ENCODE data around the gene NOS3. TPM values are rescaled to one million over a fixed set of nuclear protein-coding genes. Genes with fewer than 3 reads are reported as not detected.

The NOS3 gene
- total and polyA plus RNA-seq, 2 experiments from 2014 or later, result 2.6 to 6.1 TPM

GRCh38 chr7:150963707-150964559, 26.9 kb upstream of the NOS3 start:
- no peaks in the 10 kb centered on the region for H3F3A ChIP-seq (replicated peaks; ENCODE audit: low read depth)
- no peak overlapping the region for H3K27ac ChIP-seq (ENCODE audit: low read depth)
- TF ChIP-seq JUNB (IDR thresholded peaks at IDR 0.05; ENCODE audit: unreplicated experiment) (no peak), EZH2 (IDR thresholded peaks at IDR 0.05; ENCODE audit: low read depth, unreplicated experiment) (no peak), ZNF331 (CRISPR knock-in tag; IDR thresholded peaks at IDR 0.05; ENCODE audit: low read depth) (no peak), POLR2AphosphoS5 (IDR thresholded peaks at IDR 0.05; ENCODE audit: low read depth) (no peak), ETS1 (IDR thresholded peaks at IDR 0.05) (no peak), ZNF114 (CRISPR knock-in tag; IDR thresholded peaks at IDR 0.05) (no peak), REST (IDR thresholded peaks at IDR 0.05; ENCODE audit: unreplicated experiment) (no peak), CREB1 (CRISPR knock-in tag; IDR thresholded peaks at IDR 0.05; ENCODE audit: low read depth) (no peak), STAT1 (IDR thresholded peaks at IDR 0.05; ENCODE audit: unreplicated experiment) (no peak), NANOG (IDR thresholded peaks at IDR 0.05; ENCODE audit: borderline replicate concordance) (no peak)
- TF ChIP-seq, protein P1, sequence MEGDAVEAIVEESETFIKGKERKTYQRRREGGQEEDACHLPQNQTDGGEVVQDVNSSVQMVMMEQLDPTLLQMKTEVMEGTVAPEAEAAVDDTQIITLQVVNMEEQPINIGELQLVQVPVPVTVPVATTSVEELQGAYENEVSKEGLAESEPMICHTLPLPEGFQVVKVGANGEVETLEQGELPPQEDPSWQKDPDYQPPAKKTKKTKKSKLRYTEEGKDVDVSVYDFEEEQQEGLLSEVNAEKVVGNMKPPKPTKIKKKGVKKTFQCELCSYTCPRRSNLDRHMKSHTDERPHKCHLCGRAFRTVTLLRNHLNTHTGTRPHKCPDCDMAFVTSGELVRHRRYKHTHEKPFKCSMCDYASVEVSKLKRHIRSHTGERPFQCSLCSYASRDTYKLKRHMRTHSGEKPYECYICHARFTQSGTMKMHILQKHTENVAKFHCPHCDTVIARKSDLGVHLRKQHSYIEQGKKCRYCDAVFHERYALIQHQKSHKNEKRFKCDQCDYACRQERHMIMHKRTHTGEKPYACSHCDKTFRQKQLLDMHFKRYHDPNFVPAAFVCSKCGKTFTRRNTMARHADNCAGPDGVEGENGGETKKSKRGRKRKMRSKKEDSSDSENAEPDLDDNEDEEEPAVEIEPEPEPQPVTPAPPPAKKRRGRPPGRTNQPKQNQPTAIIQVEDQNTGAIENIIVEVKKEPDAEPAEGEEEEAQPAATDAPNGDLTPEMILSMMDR (conservative IDR thresholded peaks at IDR 0.05; ENCODE audit: low read depth in 2 of 2), result no peak
- TF ChIP-seq, protein P2, sequence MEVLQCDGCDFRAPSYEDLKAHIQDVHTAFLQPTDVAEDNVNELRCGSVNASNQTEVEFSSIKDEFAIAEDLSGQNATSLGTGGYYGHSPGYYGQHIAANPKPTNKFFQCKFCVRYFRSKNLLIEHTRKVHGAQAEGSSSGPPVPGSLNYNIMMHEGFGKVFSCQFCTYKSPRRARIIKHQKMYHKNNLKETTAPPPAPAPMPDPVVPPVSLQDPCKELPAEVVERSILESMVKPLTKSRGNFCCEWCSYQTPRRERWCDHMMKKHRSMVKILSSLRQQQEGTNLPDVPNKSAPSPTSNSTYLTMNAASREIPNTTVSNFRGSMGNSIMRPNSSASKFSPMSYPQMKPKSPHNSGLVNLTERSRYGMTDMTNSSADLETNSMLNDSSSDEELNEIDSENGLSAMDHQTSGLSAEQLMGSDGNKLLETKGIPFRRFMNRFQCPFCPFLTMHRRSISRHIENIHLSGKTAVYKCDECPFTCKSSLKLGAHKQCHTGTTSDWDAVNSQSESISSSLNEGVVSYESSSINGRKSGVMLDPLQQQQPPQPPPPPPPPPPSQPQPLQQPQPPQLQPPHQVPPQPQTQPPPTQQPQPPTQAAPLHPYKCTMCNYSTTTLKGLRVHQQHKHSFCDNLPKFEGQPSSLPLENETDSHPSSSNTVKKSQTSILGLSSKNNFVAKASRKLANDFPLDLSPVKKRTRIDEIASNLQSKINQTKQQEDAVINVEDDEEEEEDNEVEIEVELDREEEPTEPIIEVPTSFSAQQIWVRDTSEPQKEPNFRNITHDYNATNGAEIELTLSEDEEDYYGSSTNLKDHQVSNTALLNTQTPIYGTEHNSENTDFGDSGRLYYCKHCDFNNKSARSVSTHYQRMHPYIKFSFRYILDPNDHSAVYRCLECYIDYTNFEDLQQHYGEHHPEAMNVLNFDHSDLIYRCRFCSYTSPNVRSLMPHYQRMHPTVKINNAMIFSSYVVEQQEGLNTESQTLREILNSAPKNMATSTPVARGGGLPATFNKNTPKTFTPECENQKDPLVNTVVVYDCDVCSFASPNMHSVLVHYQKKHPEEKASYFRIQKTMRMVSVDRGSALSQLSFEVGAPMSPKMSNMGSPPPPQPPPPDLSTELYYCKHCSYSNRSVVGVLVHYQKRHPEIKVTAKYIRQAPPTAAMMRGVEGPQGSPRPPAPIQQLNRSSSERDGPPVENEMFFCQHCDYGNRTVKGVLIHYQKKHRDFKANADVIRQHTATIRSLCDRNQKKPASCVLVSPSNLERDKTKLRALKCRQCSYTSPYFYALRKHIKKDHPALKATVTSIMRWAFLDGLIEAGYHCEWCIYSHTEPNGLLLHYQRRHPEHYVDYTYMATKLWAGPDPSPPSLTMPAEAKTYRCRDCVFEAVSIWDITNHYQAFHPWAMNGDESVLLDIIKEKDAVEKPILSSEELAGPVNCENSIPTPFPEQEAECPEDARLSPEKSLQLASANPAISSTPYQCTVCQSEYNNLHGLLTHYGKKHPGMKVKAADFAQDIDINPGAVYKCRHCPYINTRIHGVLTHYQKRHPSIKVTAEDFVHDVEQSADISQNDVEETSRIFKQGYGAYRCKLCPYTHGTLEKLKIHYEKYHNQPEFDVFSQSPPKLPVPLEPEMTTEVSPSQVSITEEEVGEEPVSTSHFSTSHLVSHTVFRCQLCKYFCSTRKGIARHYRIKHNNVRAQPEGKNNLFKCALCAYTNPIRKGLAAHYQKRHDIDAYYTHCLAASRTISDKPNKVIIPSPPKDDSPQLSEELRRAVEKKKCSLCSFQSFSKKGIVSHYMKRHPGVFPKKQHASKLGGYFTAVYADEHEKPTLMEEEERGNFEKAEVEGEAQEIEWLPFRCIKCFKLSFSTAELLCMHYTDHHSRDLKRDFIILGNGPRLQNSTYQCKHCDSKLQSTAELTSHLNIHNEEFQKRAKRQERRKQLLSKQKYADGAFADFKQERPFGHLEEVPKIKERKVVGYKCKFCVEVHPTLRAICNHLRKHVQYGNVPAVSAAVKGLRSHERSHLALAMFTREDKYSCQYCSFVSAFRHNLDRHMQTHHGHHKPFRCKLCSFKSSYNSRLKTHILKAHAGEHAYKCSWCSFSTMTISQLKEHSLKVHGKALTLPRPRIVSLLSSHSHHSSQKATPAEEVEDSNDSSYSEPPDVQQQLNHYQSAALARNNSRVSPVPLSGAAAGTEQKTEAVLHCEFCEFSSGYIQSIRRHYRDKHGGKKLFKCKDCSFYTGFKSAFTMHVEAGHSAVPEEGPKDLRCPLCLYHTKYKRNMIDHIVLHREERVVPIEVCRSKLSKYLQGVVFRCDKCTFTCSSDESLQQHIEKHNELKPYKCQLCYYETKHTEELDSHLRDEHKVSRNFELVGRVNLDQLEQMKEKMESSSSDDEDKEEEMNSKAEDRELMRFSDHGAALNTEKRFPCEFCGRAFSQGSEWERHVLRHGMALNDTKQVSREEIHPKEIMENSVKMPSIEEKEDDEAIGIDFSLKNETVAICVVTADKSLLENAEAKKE (CRISPR knock-in tag; IDR thresholded peaks at IDR 0.05), result no peak
- H3K27ac Mint-ChIP-seq, result no peak overlapping the region
- H3K27me3 ChIP-seq (ENCODE audit: insufficient read depth), result peaks cover 6% of the 10 kb centered on the region
- no peaks in the 10 kb centered on the region for H3K9me2 ChIP-seq (ENCODE audit: insufficient read depth)
- no peaks in the 10 kb centered on the region for H3K79me2 ChIP-seq (replicated peaks; ENCODE audit: insufficient read depth)
- no peak overlapping the region for H3K4me2 ChIP-seq
- H2AFZ ChIP-seq, result no peak overlapping the region
- no peak overlapping the region for H3K4me3 ChIP-seq
- H3K36me3 Mint-ChIP-seq (ENCODE audit: low read depth), result no peaks in the 10 kb centered on the region
- H3K4me1 Mint-ChIP-seq, result peaks cover 17% of the 10 kb centered on the region
- ATAC-seq (no peak), DNase-seq (ENCODE audit: low spot score) (no peak)
- H3K36me3 ChIP-seq (ENCODE audit: insufficient read depth), result no peaks in the 10 kb centered on the region
- no peaks in the 10 kb centered on the region for H3K9me3 Mint-ChIP-seq
- H4K20me1 ChIP-seq (replicated peaks; ENCODE audit: insufficient read depth), result no peaks in the 10 kb centered on the region
- H3K4me1 ChIP-seq (ENCODE audit: insufficient read depth), result peaks cover 13% of the 10 kb centered on the region; the same call in 1 of the 2 replicates
- peaks cover 5% of the 10 kb centered on the region for H3K27me3 Mint-ChIP-seq (ENCODE audit: insufficient read depth, low read depth, poor library complexity)
- H3K4me3 Mint-ChIP-seq, result no peak overlapping the region

All from GM23338 (cell line).